Activated effector memory CD4-positive, alpha-beta T cell treated with anti-CD3 and anti-CD28 coated beads, Interleukin-2, amount 50 U/mL, for 16 hours (primary cell): ENCODE results near the gene EVA1B.
A peak's percentile ranks its signal among the peaks of the same experiment; 100 is the strongest.

ENCODE experiments used
- DNase-seq: peaks from one replicate; pipeline ENCODE4 v3.0.0-alpha.2; 2020

The EVA1B gene

DNA sequence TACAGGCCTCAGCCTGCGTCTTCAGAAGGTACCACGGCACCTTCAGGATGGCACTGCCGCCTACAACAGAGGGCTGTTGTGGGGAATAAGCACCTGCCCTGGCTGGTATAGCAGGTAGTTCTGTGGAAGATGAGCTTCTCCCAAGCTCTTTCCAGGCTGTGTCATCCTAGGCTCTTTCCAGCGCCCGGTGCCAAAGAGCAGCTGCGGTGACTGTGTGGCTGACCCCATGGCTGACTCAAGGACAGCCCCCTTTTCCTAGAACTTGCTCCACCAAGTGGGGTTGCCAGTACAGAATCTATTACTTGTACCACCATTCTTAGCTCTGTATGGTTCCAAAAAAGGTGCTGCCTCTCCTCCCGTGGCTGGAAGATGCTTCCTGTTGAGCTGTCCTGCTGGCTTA lies 21.9 kb upstream of the EVA1B start:
- DNase-seq, result no peak

- no peak for DNase-seq
Measured at GRCh38 chr1:36344395-36344680, 20.9 kb upstream of the EVA1B start.

- DNase-seq, result no peak
Measured at GRCh38 chr1:36343651-36344394, 20.4 kb upstream of the EVA1B start.

GRCh38 chr1:36342426-36343185 lies 19.2 kb upstream of the EVA1B start:
- DNase-seq, result peak; percentile 85

GRCh38 chr1:36341626-36342320 lies 18.3 kb upstream of the EVA1B start:
- DNase-seq, result no peak

DNA sequence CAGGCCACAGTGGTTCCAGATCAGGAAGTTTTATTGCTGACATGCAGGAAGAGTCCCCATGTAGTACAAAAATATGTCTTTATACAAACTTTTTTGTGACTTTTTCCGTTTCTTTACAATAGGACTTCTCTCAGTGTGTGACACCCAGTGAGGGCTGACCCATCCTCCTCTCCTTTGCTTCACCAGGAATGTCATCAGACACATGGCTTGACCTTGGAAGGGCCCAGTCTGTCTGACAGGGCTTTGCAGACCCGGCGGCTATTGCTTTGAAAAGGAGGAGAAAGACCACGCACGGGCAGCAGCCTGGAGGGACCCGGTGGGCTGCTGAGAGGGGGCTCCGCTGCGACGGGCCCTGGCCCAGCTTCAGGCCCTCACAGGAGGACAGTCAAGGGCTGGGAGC lies 16.2 kb upstream of the EVA1B start:
- DNase-seq, result no peak

GRCh38 chr1:36339215-36339614 lies 15.8 kb upstream of the EVA1B start:
- no peak for DNase-seq

DNA sequence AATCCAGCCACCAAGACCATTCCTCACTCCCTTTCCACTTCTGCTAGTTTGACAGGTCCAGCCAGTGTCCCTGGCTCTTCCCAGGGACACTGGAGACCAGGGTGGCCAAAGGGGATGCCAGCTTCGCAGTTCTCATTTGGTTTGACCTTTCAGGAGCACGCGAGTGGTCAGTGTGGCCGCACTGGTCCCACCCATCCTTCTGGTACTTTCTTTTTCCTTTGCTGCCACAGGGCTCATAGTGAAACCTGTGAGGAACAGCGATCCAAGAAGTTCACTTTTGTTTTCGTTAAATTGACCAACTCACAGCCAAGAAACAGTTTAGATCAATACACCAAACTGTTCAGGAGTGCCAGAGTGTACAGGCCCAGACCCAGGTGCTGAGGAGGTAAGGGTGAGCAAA lies 14.4 kb upstream of the EVA1B start:
- no peak for DNase-seq

DNA sequence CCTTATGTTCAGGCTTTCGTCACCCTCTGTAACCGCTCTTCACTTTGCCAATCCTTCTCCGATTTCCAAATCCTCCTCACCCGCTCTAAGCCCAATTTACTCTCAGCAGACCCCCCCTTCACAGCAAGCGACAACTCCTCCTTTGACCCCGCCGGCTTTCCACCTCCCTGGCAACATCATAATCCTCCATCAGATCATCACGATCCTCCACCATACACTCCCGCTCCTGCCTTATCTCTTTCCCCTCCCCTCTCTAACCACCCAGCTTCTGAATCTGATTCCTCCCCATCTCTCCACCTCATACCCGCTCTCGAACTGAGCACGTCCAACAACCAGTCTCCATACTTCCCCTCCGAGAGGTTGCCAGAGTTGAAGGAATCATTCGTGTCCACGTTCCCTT lies 7.5 kb upstream of the EVA1B start:
- DNase-seq, result no peak

- no peak for DNase-seq
Measured at GRCh38 chr1:36329817-36330216, 6.4 kb upstream of the EVA1B start.

GRCh38 chr1:36328713-36329112 lies 5.3 kb upstream of the EVA1B start:
- no peak for DNase-seq

DNA sequence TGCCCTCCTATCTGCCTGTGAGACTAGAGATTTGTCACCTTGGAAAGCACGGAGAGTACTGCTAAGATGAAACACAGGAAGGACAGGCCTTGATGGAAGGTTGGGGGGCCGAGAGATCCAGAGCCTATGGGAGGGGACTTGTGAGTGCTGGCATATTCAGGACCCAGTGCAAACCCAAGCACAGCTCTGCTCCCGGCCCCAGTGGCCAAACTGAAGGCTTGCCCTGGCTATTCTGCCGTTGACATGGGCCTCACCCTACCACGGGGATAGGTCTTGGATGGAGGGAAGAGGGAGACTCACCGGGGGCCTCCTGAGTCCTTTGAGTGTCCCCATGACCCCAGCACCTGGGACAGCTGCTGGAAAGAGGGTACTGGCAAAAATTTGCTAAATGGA lies 4.6 kb upstream of the EVA1B start:
- no peak for DNase-seq

GRCh38 chr1:36327421-36328087 lies 4.1 kb upstream of the EVA1B start:
- DNase-seq, result no peak

DNA sequence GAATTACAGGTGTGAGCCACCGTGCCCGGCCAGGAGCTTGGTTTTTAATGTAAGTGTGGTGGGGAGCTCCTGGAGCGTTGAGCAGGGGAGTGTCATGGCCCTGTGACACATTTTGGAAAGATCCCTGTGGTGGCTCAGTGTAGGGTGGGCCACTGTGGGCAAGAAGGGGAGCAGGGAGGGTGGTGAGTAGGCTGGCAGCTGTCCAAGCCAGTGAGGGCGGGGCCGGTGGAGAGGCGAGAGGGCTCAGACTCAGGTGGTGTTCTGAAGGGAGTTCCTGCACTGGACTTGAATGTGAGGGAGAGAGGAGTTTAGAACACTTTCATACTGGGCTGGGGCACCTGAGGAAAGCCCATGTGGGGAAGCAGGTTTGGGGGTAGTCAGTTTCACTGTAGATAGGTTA lies 3.1 kb upstream of the EVA1B start:
- no peak for DNase-seq

DNA sequence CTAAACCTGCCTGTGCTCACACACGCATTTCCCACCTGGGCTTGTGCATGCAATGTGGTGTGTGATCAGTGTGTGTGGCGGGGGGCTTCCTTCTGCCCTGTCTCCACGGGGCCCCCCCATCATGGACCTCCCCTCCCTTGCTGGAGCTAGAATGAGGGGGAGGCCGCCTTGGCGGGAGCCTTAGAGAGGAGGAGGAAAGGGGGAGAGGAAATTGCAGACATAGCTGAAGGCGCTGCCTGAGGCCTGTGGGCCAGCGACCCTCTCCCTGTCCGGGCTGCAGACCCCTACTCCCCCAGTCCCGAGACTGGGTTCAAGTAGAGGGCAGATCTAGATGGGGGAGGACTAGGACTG lies 883 bp upstream of the EVA1B start:
- no peak for DNase-seq

- DNase-seq, result peak; percentile 73
Measured at GRCh38 chr1:36322786-36323635, 434 bp downstream of the EVA1B start.

DNA sequence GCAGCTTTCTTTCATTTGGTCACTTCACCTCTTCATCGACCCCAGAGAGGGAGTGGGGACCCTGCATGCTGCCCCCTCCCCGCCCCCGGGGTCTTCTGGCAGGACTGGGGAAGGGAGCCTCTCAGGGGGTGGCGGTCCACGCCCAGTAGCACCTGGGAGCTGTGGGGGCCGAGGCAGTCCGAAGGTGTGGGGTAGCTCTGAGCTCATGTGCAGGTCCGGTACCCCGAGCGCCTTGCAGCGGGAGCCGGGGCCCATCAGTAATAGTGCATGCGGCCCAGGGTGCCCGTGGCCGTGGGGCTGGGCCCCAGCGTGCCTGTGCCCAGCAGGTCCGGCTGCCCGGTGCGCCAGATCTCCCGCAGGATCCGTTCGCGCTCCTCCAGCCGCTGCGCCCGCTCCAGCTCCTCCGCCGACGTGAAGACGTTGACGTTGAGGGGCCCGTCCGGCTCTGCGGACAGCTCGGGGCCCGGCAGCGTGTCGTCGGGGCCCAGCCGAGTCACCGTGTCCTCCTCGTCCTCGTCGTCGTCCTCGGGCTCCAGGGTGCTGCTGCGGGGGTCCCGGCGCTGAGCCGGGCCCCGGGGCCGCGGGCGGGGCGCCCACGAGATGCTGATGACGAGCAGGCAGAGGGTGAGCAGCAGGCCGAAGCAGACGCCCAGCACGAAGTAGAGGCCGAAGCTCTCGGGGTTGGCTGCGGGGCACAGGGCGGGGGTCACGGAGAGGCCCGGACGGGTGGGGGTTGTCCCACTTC lies 1.2 kb downstream of the EVA1B start:
- DNase-seq, result no peak

DNA sequence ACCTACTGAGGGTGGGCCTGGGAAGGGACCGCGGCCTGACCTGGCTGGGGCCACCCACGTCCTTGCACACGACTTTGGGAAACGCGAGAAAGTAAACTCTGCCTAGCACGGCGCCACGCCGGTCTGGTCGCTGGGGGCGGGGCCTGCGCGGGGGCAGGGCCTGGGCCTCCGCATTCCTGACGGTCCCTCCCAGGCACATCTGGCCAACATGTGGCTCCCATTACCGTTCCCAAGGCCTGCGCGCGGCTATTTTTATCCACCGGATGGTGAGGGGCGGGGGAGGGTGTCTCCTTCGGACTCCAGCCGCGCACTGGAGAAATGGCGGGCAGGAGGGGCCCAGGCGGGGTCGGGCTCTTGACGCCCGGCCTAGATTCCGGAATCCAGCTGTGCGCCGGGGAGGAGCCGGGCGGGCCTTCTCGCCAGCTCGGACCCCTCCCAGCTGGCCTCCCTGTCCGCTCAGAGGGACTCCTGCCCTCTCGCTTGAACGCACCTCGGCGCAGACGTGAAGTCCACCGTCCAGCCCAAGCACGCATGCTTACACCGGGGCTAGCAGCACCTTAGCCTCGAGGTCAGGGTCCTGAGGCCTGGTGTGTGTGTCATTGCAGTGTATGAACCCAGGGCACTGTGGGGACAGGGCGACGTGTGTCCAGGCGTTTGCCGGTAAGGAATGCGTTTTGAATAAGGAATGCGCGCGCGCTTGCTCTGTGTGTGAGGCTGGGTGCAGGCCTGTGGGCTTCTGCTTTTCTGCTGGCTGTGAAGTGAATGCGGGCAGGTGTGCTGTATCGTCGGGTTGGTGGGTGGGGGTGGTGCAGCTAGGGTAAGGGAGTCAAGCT lies 2.1 kb downstream of the EVA1B start:
- peak; percentile 80 for DNase-seq

GRCh38 chr1:36320767-36321118 lies 2.7 kb downstream of the EVA1B start:
- no peak for DNase-seq

GRCh38 chr1:36320291-36320761 lies 3.1 kb downstream of the EVA1B start:
- DNase-seq, result no peak

DNA sequence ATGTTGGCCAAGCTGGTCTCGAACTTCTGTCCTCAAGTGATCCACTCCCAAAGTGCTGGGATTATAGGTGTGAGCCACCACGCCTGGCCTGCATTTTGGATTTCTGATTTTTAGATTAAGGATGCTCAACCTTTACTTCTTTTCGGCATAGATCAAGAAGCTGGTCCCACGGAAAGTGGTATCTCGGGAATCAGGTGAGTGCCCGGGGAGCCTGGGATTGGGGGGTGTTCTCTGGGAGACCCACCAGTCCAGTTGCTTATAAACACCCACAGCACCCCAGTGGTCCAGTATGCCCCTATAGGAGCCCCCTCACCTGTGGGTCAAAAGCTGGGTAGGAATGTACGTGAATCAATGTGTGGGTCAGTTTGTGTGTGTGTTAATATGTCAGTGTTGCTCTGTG lies 14.0 kb downstream of the EVA1B start:
- DNase-seq, result peak; percentile 53
